GM12878 (cell line): Measurements from ENCODE around the gene CNNM4. TPM values are rescaled to one million over a fixed set of nuclear protein-coding genes. Genes with fewer than 3 reads are reported as not detected.
"Not testable (repeated sequence)": the region's sequence is repeated elsewhere in the genome, so short reads cannot be mapped to it uniquely, and the experiment has no call there.

Source experiments
- ATAC-seq: fragments of 200-7000 bp; cut with Tn5 transposase; 3 replicates; pipeline ENCODE4 v1.9.1; 2020; ENCODE audit warnings: mild to moderate bottlenecking, moderate library complexity
- BruUV-seq: library from RNA; stranded (reverse); fragments of 400-500 nt; replicated peaks from 2 replicates; lab custom pipeline; 2021; lab: Mats Ljungman, UMichigan
- CTCF ChIA-PET: fragments of 300-600 bp; sonication (Branson Sonifier 250); formaldehyde crosslinking; extraction: SDS; loops from one replicate; lab custom pipeline; 2021; ENCODE audit warnings: inconsistent platforms; lab: Yijun Ruan, JAX
- POLR2A ChIA-PET: fragments of 350-600 bp; formaldehyde crosslinking; extraction: SDS; loops from one replicate; lab custom pipeline; 2021; ENCODE audit warnings: inconsistent platforms; lab: Charles Lee
- RAD21 ChIA-PET: fragments of 300-600 bp; sonication (Branson Sonifier 250); formaldehyde crosslinking; loops from one replicate; lab custom pipeline; 2023; ENCODE audit warnings: antibody characterized with exemption; ENCODE audit not compliant: unreplicated experiment; lab: Charles Lee
- SMC1A ChIA-PET: fragments of 300-600 bp; sonication (Branson Sonifier 250); formaldehyde crosslinking; loops from one replicate; lab custom pipeline; 2023; ENCODE audit not compliant: unreplicated experiment, uncharacterized antibody; lab: Charles Lee
- DNase-seq: peaks from one replicate; pipeline ENCODE4 v3.0.0-alpha.2; 2011; ENCODE audit warnings: low read depth, low spot score
- FAIRE-seq: peaks from 3 replicates; lab custom pipeline; 2011; peaks lifted over from hg19 to GRCh38; lab: Jason Lieb, UNC
- H2AFZ ChIP-seq: 2 replicates; pipeline ENCODE4 v1.6.0; 2011; ENCODE audit warnings: low read depth, low read length, control low read depth; ENCODE audit not compliant: control insufficient read depth
- H3K27ac ChIP-seq: 2 replicates; pipeline ENCODE4 v1.5.1; 2011; ENCODE audit warnings: control low read depth; ENCODE audit not compliant: control insufficient read depth, insufficient read depth
- H3K27me3 ChIP-seq, 2 experiments: replicated peaks in 1 of 2; 2 replicates each; pipeline versions ENCODE4 v1.6.0 to v1.6.1; 2011; ENCODE audit warnings: low read length in 1 of 2; ENCODE audit not compliant: control insufficient read depth in 2 of 2, insufficient read depth in 2 of 2
- H3K36me3 ChIP-seq, 2 experiments: 2 replicates each; pipeline ENCODE4 v1.5.1; 2011; ENCODE audit warnings: low read length in 1 of 2; ENCODE audit not compliant: control insufficient read depth in 2 of 2, insufficient read depth in 2 of 2
- H3K4me1 ChIP-seq: 2 replicates; pipeline ENCODE4 v1.6.1; 2011; ENCODE audit warnings: mild to moderate bottlenecking, low read length, moderate library complexity, mixed read lengths; ENCODE audit not compliant: control insufficient read depth, insufficient read depth
- H3K4me2 ChIP-seq: 2 replicates; pipeline ENCODE4 v1.6.0; 2011; ENCODE audit warnings: control low read depth; ENCODE audit not compliant: control insufficient read depth, insufficient read depth
- H3K4me3 ChIP-seq: fragments of 200-600 bp; sonication (generic); 2 replicates; pipeline ENCODE4 v1.5.1; 2016
- H3K79me2 ChIP-seq: 2 replicates; pipeline ENCODE4 v1.6.0; 2011; ENCODE audit warnings: low read length; ENCODE audit not compliant: control insufficient read depth, insufficient read depth
- H3K9ac ChIP-seq: 2 replicates; pipeline ENCODE4 v1.8.0; 2011; ENCODE audit warnings: low read length, control low read depth, mixed read lengths; ENCODE audit not compliant: control insufficient read depth, insufficient read depth
- H3K9me3 ChIP-seq: replicated peaks from 3 replicates; pipeline ENCODE4 v1.5.1; 2011; ENCODE audit warnings: mild to moderate bottlenecking, low read length; ENCODE audit not compliant: control insufficient read depth, insufficient read depth
- H4K20me1 ChIP-seq: 2 replicates; pipeline ENCODE4 v1.6.0; 2011; ENCODE audit not compliant: control insufficient read depth, insufficient read depth
- ATF2 ChIP-seq: IDR thresholded peaks from 2 replicates; pipeline ENCODE4 v1.6.1; 2012; ENCODE audit warnings: low read length, inconsistent platforms
- CTCF ChIP-seq, 3 experiments: IDR thresholded peaks in 2 of 3; conservative IDR thresholded peaks in 1 of 3; 2 replicates each; pipeline ENCODE4 v1.5.1; 2011; ENCODE audit warnings: low read depth in 3 of 3, low read length in 3 of 3, mild to moderate bottlenecking in 3 of 3, control low read depth in 2 of 3, moderate library complexity in 2 of 3, inconsistent platforms in 1 of 3, mixed read lengths in 1 of 3; ENCODE audit not compliant: control insufficient read depth in 2 of 3, insufficient read depth in 1 of 3; ENCODE audit errors: extremely low read depth in 1 of 3
- MTA3 ChIP-seq: IDR thresholded peaks from 2 replicates; pipeline ENCODE4 v1.6.1; 2012; ENCODE audit warnings: low read length, inconsistent platforms, borderline replicate concordance
- NFYB ChIP-seq: IDR thresholded peaks from 2 replicates; pipeline ENCODE4 v1.6.1; 2011; ENCODE audit warnings: low read depth, mild to moderate bottlenecking, low read length, improper control_type of control experiment, moderate library complexity; ENCODE audit not compliant: insufficient read depth
- RFX5 ChIP-seq: IDR thresholded peaks from 2 replicates; pipeline ENCODE4 v1.6.1; 2011; ENCODE audit warnings: low read depth, low read length, improper control_type of control experiment
- WGBS: methylation state at CpG from one replicate; pipeline ENCODE4 v1.1.6; 2016; ENCODE audit warnings: low lambda C conversion rate; ENCODE audit not compliant: insufficient replicate concordance, insufficient coverage; ENCODE audit errors: missing lambda C conversion rate; 5-methylcytosine and 5-hydroxymethylcytosine counted together
- in situ Hi-C: fragments of 300-500 bp; cut with MboI; formaldehyde crosslinking; loops from 9 replicates; pipeline ENCODE4 v1.14.3; 2018; ENCODE audit warnings: mixed read lengths
- intact Hi-C: fragments of 100-400 bp; cut with micrococcal nuclease; formaldehyde crosslinking; loops from one replicate; pipeline ENCODE4 v1.14.2; 2022; ENCODE audit not compliant: unreplicated experiment
- polyA plus RNA-seq, 11 experiments: library from polyadenylated mRNA; depleted of rRNA in 4 of 11; unstranded in 6 of 11; stranded (reverse) in 5 of 11; fragments of >200 nt; fragmentation: Nextera tagmentation in 4 of 11; fragmentation: Illumina TruSeq in 1 of 11; extraction: Ambion mirVana in 4 of 11; extraction: Trizol in 1 of 11; gene quantifications; 1 replicate in 1 of 11; 2 replicates in 10 of 11; pipeline versions ENCODE4 v1.2.1 to v1.2.3, GENCODE V29; 2011 to 2016; ENCODE audit warnings: inconsistent platforms in 2 of 11, missing spikeins in 2 of 11, low read depth in 1 of 11
- total RNA-seq, 4 experiments: library from RNA; depleted of rRNA in 3 of 4; stranded (reverse); fragments of >200 nt in 3 of 4; fragmentation: Illumina TruSeq in 1 of 4; extraction: Trizol in 1 of 4; gene quantifications; 2 replicates each; pipeline versions ENCODE4 v1.2.1 to v1.2.3, GENCODE V29; 2013 to 2021

CNNM4 gene
- total and polyA plus RNA-seq, 10 of the 15 experiments (the other 5 are each of a cell fraction or from before 2014, with no cell fraction given) = 2.4 to 13.8 (median 8.1) TPM

GRCh38 chr2:96804986-96805385, 44.3 kb downstream of the CNNM4 start:
- TF ChIP-seq NFYB (no peak), ATF2 (no peak), RFX5 (no peak), CTCF (IDR thresholded peaks at IDR 0.05 in 2 of 3, conservative IDR thresholded peaks at IDR 0.05 in 1 of 3; ENCODE audit: control insufficient read depth in 2 of 3, extremely low read depth in 1 of 3, insufficient read depth in 1 of 3, low read depth in 3 of 3, low read length in 3 of 3) (no peak), MTA3 (no peak)
- intact Hi-C loops = loop anchor here (5.0 kb wide), 1 partner anchor 168 kb away; the partner anchor contains the start of gene KANSL3
- BruUV-seq = no TSS peak
- no peak for ATAC-seq
- no peak for DNase-seq
- Histone ChIP-seq H3K9me3 (no peaks in the 10 kb centered on the region), H3K36me3 (peaks cover 13 to 15% of the 10 kb centered on the region in 2 experiments), H3K4me3 (no peak overlapping the region), H3K79me2 (no peaks in the 10 kb centered on the region), H4K20me1 (no peaks in the 10 kb centered on the region), H2AFZ (no peak overlapping the region), H3K9ac (no peak overlapping the region), H3K27ac (no peak overlapping the region), H3K27me3 (no peaks in the 10 kb centered on the region), H3K4me1 (peaks cover 22% of the 10 kb centered on the region), H3K4me2 (no peak overlapping the region)
- FAIRE-seq = no peak
- in situ Hi-C loops = no loop called here
- ChIA-PET SMC1A (interaction anchor here (0.6 to 1.0 kb wide), 3 partner anchors 10 to 174 kb away, joined by 3 to 5 read pairs (median 3); partner anchors contain the start of gene ANKRD39), RAD21 (no interaction called here), CTCF (interaction anchor here (1.2 kb wide), 1 partner anchor 41 kb away, joined by 3 read pairs; no protein-coding TSS in a partner anchor), POLR2A (no interaction called here)

GRCh38 chr2:96805946-96806345, 45.2 kb downstream of the CNNM4 start:
- POLR2A ChIA-PET = interaction anchor here (0.6 kb wide), 1 partner anchor 42 kb away, joined by 3 read pairs; no protein-coding TSS in a partner anchor
- FAIRE-seq, ATAC-seq, H2AFZ ChIP-seq, intact Hi-C loops, H3K79me2 ChIP-seq, H3K9me3 ChIP-seq, BruUV-seq, H3K4me2 ChIP-seq, H3K27me3 ChIP-seq, H3K9ac ChIP-seq, H4K20me1 ChIP-seq, in situ Hi-C loops, DNase-seq: not testable (repeated sequence)
- Histone ChIP-seq H3K4me1 (peaks cover 19% of the 10 kb centered on the region), H3K36me3 (peaks cover 10 to 19% of the 10 kb centered on the region in 2 experiments; a peak in 3 of 4 replicates), H3K27ac (peak overlapping the region; percentile 38; the same call in 1 of the 2 replicates), H3K4me3 (0 out of 2 replicates have a peak overlapping the region, but pooled peaks have one; percentile 1)
- RAD21 ChIA-PET = interaction anchor here (1.2 kb wide), 1 partner anchor 37 kb away, joined by 3 read pairs; no protein-coding TSS in a partner anchor
- CTCF ChIA-PET = interaction anchor here (0.8 to 1.4 kb wide), 3 partner anchors 9 to 43 kb away, joined by 3 to 4 read pairs (median 3); no protein-coding TSS in a partner anchor
- 65% methylated on average over 1 of the region's 20 CpGs for WGBS
- SMC1A ChIA-PET = interaction anchor here (0.6 kb wide), 2 partner anchors 9 to 38 kb away, joined by 3 to 4 read pairs; no protein-coding TSS in a partner anchor
